ENCODE data around the gene NAA25. TPM values are rescaled to one million over a fixed set of nuclear protein-coding genes. Genes with fewer than 3 reads are reported as not detected.

Gene NAA25
- total RNA-seq, 1 donor from 2014 or later, result 32.8 TPM

DNA sequence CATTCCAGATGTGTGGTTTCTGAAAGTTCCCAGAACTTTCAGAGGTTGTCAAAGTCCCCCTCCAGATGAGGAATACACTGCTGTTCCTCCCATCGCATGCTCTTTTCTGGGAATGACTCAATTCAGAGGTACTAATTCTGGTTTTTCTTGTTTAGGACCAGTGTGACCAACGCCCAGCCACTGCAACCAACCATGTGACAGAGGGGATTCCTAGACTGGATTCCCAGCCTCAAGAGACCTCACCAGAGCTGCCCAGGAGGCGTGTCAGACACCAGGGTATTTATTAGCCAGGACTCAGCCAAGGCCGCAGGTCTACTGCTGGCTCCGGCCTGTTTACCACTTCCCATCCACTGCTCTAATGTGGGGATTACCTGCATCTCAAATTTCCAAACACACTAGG, 41.0 kb upstream of the NAA25 start:
- Histone ChIP-seq H3K9me3 (ENCODE audit: insufficient read depth, low read depth, low read length) (no peaks in the 10 kb centered on the region), H3K27ac (ENCODE audit: low read depth, low read length) (no peak overlapping the region), H3K27me3 (ENCODE audit: insufficient read depth, low read length) (no peaks in the 10 kb centered on the region), H2AFZ (ENCODE audit: low read depth, low read length) (no peak overlapping the region), H3K4me2 (ENCODE audit: low read length) (no peak overlapping the region), H3K36me3 (ENCODE audit: insufficient read depth, low read length) (peaks cover 31% of the 10 kb centered on the region), H4K20me1 (ENCODE audit: insufficient read depth, low read length) (peaks cover 3% of the 10 kb centered on the region), H3K4me3 (ENCODE audit: insufficient read depth, low read depth, low read length) (no peak overlapping the region), H3K9ac (ENCODE audit: low read length) (no peak overlapping the region), H3K79me2 (ENCODE audit: insufficient read depth, low read length) (no peaks in the 10 kb centered on the region), H3K4me1 (ENCODE audit: insufficient read depth, low read length) (no peaks in the 10 kb centered on the region)
- H3K4me1 Mint-ChIP-seq (ENCODE audit: low read depth, unreplicated experiment), result peaks cover 2% of the 10 kb centered on the region
- H3K4me3 Mint-ChIP-seq (ENCODE audit: unreplicated experiment), result no peak overlapping the region
- TF ChIP-seq, protein P1, sequence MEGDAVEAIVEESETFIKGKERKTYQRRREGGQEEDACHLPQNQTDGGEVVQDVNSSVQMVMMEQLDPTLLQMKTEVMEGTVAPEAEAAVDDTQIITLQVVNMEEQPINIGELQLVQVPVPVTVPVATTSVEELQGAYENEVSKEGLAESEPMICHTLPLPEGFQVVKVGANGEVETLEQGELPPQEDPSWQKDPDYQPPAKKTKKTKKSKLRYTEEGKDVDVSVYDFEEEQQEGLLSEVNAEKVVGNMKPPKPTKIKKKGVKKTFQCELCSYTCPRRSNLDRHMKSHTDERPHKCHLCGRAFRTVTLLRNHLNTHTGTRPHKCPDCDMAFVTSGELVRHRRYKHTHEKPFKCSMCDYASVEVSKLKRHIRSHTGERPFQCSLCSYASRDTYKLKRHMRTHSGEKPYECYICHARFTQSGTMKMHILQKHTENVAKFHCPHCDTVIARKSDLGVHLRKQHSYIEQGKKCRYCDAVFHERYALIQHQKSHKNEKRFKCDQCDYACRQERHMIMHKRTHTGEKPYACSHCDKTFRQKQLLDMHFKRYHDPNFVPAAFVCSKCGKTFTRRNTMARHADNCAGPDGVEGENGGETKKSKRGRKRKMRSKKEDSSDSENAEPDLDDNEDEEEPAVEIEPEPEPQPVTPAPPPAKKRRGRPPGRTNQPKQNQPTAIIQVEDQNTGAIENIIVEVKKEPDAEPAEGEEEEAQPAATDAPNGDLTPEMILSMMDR (IDR thresholded peaks at IDR 0.05; ENCODE audit: insufficient read depth, low read depth, low read length), result no peak
- no peak for TF ChIP-seq EZH2 (IDR thresholded peaks at IDR 0.05; ENCODE audit: insufficient read depth, low read length)
- FAIRE-seq (no peak), DNase-seq (ENCODE audit: low read depth) (no peak)
- H3K27me3 Mint-ChIP-seq (ENCODE audit: low read depth, unreplicated experiment), result no peaks in the 10 kb centered on the region
- peaks cover 34% of the 10 kb centered on the region for H3K36me3 Mint-ChIP-seq (ENCODE audit: low read depth, unreplicated experiment)
- no peak overlapping the region for H3K27ac Mint-ChIP-seq (ENCODE audit: unreplicated experiment)
- H3K9me3 Mint-ChIP-seq (ENCODE audit: unreplicated experiment), result peaks cover under 1% of the 10 kb centered on the region

DNA sequence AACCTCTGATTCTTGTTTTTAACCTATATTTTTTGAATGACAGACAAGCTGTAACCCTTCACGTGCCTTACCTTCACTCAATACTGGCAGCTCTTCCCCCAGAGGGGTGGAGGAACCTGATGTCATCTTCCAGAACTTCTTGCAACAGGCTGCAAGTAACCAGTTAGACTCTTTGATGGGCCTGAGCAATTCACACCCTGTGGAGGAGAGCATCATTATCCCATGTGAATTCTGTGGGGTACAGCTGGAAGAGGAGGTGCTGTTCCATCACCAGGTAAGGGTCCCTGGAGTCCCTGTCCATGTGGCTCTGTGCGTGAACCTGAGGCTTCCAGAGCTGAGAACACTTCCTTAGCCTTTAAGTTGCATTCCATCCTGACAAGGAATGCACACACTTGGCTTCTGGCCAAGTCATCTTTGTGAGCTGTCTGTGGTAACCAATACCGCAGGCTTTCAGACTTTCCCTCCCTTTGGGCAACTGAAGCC, 39.5 kb upstream of the NAA25 start:
- H3K4me1 Mint-ChIP-seq (ENCODE audit: low read depth, unreplicated experiment), result peaks cover 2% of the 10 kb centered on the region
- no peak overlapping the region for H3K4me3 Mint-ChIP-seq (ENCODE audit: unreplicated experiment)
- Histone ChIP-seq H3K4me2 (ENCODE audit: low read length) (peak overlapping the region; percentile 31), H3K4me1 (ENCODE audit: insufficient read depth, low read length) (no peaks in the 10 kb centered on the region), H2AFZ (ENCODE audit: low read depth, low read length) (no peak overlapping the region), H4K20me1 (ENCODE audit: insufficient read depth, low read length) (peaks cover 3% of the 10 kb centered on the region), H3K36me3 (ENCODE audit: insufficient read depth, low read length) (peaks cover 37% of the 10 kb centered on the region), H3K27me3 (ENCODE audit: insufficient read depth, low read length) (no peaks in the 10 kb centered on the region), H3K79me2 (ENCODE audit: insufficient read depth, low read length) (no peaks in the 10 kb centered on the region), H3K9ac (ENCODE audit: low read length) (no peak overlapping the region), H3K4me3 (ENCODE audit: insufficient read depth, low read depth, low read length) (no peak overlapping the region), H3K27ac (ENCODE audit: low read depth, low read length) (peak overlapping the region; percentile 18), H3K9me3 (ENCODE audit: insufficient read depth, low read depth, low read length) (no peaks in the 10 kb centered on the region)
- peak; percentile 9 for FAIRE-seq
- peak overlapping the region; percentile 80 for H3K27ac Mint-ChIP-seq (ENCODE audit: unreplicated experiment)
- H3K9me3 Mint-ChIP-seq (ENCODE audit: unreplicated experiment), result no peaks in the 10 kb centered on the region
- no peaks in the 10 kb centered on the region for H3K27me3 Mint-ChIP-seq (ENCODE audit: low read depth, unreplicated experiment)
- peaks cover 27% of the 10 kb centered on the region for H3K36me3 Mint-ChIP-seq (ENCODE audit: low read depth, unreplicated experiment)
- TF ChIP-seq EZH2 (IDR thresholded peaks at IDR 0.05; ENCODE audit: insufficient read depth, low read length), result no peak
- TF ChIP-seq, protein P1 (IDR thresholded peaks at IDR 0.05; ENCODE audit: insufficient read depth, low read depth, low read length), result no peak
- peak; percentile 70 for DNase-seq (ENCODE audit: low read depth)

DNA sequence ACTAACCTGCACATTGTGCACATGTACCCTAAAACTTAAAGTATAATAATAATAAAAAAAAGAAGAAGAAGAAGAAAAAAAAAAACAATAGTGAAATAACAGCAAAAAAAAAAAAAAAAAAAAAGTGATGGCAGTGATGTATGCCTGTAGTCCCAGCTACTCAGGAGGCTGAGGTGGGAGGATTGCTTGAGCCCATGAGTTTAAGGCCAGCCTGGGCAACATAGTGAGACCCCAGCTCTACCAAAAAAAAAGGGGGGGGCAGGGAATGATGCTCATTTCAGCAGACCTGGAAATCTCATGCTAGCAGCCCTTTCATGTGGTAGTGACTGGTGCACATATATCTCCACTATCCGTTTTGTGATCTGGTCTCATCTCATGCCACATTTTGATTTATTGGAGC, 37.5 kb upstream of the NAA25 start:
- Mint-ChIP-seq H3K27me3 (ENCODE audit: low read depth, unreplicated experiment) (no peaks in the 10 kb centered on the region), H3K27ac (ENCODE audit: unreplicated experiment) (no peak overlapping the region), H3K4me1 (ENCODE audit: low read depth, unreplicated experiment) (peaks cover 2% of the 10 kb centered on the region), H3K36me3 (ENCODE audit: low read depth, unreplicated experiment) (peaks cover 21% of the 10 kb centered on the region), H3K9me3 (ENCODE audit: unreplicated experiment) (no peaks in the 10 kb centered on the region), H3K4me3 (ENCODE audit: unreplicated experiment) (no peak overlapping the region)
- no peak overlapping the region for H3K9ac ChIP-seq (ENCODE audit: low read length)
- DNase-seq (ENCODE audit: low read depth) (no peak), FAIRE-seq (no peak)
- no peak overlapping the region for H3K4me2 ChIP-seq (ENCODE audit: low read length)
- no peaks in the 10 kb centered on the region for H3K9me3 ChIP-seq (ENCODE audit: insufficient read depth, low read depth, low read length)
- H4K20me1 ChIP-seq (ENCODE audit: insufficient read depth, low read length), result peaks cover 3% of the 10 kb centered on the region
- H2AFZ ChIP-seq (ENCODE audit: low read depth, low read length), result no peak overlapping the region
- no peak overlapping the region for H3K4me3 ChIP-seq (ENCODE audit: insufficient read depth, low read depth, low read length)
- H3K79me2 ChIP-seq (ENCODE audit: insufficient read depth, low read length), result no peaks in the 10 kb centered on the region
- H3K36me3 ChIP-seq (ENCODE audit: insufficient read depth, low read length), result peaks cover 43% of the 10 kb centered on the region
- no peaks in the 10 kb centered on the region for H3K27me3 ChIP-seq (ENCODE audit: insufficient read depth, low read length)
- TF ChIP-seq, protein P1 (IDR thresholded peaks at IDR 0.05; ENCODE audit: insufficient read depth, low read depth, low read length), result no peak
- TF ChIP-seq EZH2 (IDR thresholded peaks at IDR 0.05; ENCODE audit: insufficient read depth, low read length), result no peak
- no peaks in the 10 kb centered on the region for H3K4me1 ChIP-seq (ENCODE audit: insufficient read depth, low read length)
- H3K27ac ChIP-seq (ENCODE audit: low read depth, low read length), result no peak overlapping the region
